Lower leg skin (tissue), 3 donors: Measurements from ENCODE around the gene VSTM2B.

Source experiments
- POLR2A ChIP-seq, 2 donors: fragments of 450-650 bp; IDR thresholded peaks; one replicate each; pipeline ENCODE4 v1.6.1; 2016 to 2017; ENCODE audit warnings: antibody characterized with exemption in 2 of 2, mild to moderate bottlenecking in 1 of 2, moderate library complexity in 1 of 2
- TF ChIP-seq, protein P1 (sequence below), 3 donors: fragments of 450-650 bp; IDR thresholded peaks; one replicate each; pipeline ENCODE4 v1.5.1; 2016; ENCODE audit warnings: antibody characterized with exemption in 3 of 3, mild to moderate bottlenecking in 3 of 3, moderate library complexity in 2 of 3

- TF ChIP-seq, protein P1, sequence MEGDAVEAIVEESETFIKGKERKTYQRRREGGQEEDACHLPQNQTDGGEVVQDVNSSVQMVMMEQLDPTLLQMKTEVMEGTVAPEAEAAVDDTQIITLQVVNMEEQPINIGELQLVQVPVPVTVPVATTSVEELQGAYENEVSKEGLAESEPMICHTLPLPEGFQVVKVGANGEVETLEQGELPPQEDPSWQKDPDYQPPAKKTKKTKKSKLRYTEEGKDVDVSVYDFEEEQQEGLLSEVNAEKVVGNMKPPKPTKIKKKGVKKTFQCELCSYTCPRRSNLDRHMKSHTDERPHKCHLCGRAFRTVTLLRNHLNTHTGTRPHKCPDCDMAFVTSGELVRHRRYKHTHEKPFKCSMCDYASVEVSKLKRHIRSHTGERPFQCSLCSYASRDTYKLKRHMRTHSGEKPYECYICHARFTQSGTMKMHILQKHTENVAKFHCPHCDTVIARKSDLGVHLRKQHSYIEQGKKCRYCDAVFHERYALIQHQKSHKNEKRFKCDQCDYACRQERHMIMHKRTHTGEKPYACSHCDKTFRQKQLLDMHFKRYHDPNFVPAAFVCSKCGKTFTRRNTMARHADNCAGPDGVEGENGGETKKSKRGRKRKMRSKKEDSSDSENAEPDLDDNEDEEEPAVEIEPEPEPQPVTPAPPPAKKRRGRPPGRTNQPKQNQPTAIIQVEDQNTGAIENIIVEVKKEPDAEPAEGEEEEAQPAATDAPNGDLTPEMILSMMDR (IDR thresholded peaks at IDR 0.05): no peak
- TF ChIP-seq POLR2A (IDR thresholded peaks at IDR 0.05): no peak
These were observed 45.9 kb upstream of the VSTM2B start for GRCh38 chr19:29479941-29480340.
